Neuron (in vitro differentiated cells): ENCODE results near the gene IRF7.

Source experiments
- H2AFZ ChIP-seq: one replicate; pipeline ENCODE4 v1.6.1; 2013; ENCODE audit warnings: low read depth, mild to moderate bottlenecking, inconsistent platforms, low read length, moderate library complexity
- H3K27me3 ChIP-seq: one replicate; pipeline ENCODE4 v1.6.1; 2013; ENCODE audit warnings: low read length; ENCODE audit not compliant: insufficient read depth
- H3K36me3 ChIP-seq: one replicate; pipeline ENCODE4 v1.6.1; 2013; ENCODE audit warnings: low read length; ENCODE audit not compliant: insufficient read depth
- H3K4me1 ChIP-seq: one replicate; pipeline ENCODE4 v1.6.1; 2013; ENCODE audit warnings: low read length; ENCODE audit not compliant: insufficient read depth
- H3K4me3 ChIP-seq: 2 replicates; pipeline ENCODE4 v1.5.1; 2013; ENCODE audit warnings: mild to moderate bottlenecking, low read length, moderate library complexity
- H3K9me3 ChIP-seq: one replicate; pipeline ENCODE4 v1.6.1; 2013; ENCODE audit warnings: low read length

Gene IRF7

GRCh38 chr11:613369-613968 is 2.3 kb downstream of the IRF7 start:
- Histone ChIP-seq H3K9me3 (no peaks in the 10 kb centered on the region), H3K36me3 (peaks cover 55% of the 10 kb centered on the region), H3K4me3 (no peak overlapping the region), H3K4me1 (peaks cover 11% of the 10 kb centered on the region), H3K27me3 (no peaks in the 10 kb centered on the region), H2AFZ (no peak overlapping the region)

GRCh38 chr11:612961-613300 is 2.8 kb downstream of the IRF7 start:
- Histone ChIP-seq H3K4me1 (peaks cover 11% of the 10 kb centered on the region), H3K36me3 (peaks cover 56% of the 10 kb centered on the region), H3K27me3 (no peaks in the 10 kb centered on the region), H3K4me3 (no peak overlapping the region), H2AFZ (no peak overlapping the region), H3K9me3 (no peaks in the 10 kb centered on the region)

GRCh38 chr11:612201-612960 is 3.4 kb downstream of the IRF7 start:
- H2AFZ ChIP-seq = no peak overlapping the region
- H3K9me3 ChIP-seq = no peaks in the 10 kb centered on the region
- no peak overlapping the region for H3K4me3 ChIP-seq
- H3K27me3 ChIP-seq = no peaks in the 10 kb centered on the region
- H3K4me1 ChIP-seq = peaks cover 11% of the 10 kb centered on the region
- H3K36me3 ChIP-seq = peaks cover 59% of the 10 kb centered on the region

- Histone ChIP-seq H2AFZ (no peak overlapping the region), H3K27me3 (no peaks in the 10 kb centered on the region), H3K9me3 (no peaks in the 10 kb centered on the region), H3K4me1 (peaks cover 11% of the 10 kb centered on the region), H3K4me3 (no peak overlapping the region), H3K36me3 (peaks cover 69% of the 10 kb centered on the region)
Measured at GRCh38 chr11:611001-611996, 4.5 kb downstream of the IRF7 start.

- Histone ChIP-seq H3K9me3 (no peaks in the 10 kb centered on the region), H2AFZ (no peak overlapping the region), H3K27me3 (no peaks in the 10 kb centered on the region), H3K4me1 (peaks cover 5% of the 10 kb centered on the region), H3K36me3 (peaks cover 80% of the 10 kb centered on the region), H3K4me3 (no peak overlapping the region)
Measured at GRCh38 chr11:610146-610801, 5.5 kb downstream of the IRF7 start.

- no peak overlapping the region for H3K4me3 ChIP-seq
- peaks cover 2% of the 10 kb centered on the region for H3K4me1 ChIP-seq
- no peak overlapping the region for H2AFZ ChIP-seq
- peaks cover 88% of the 10 kb centered on the region for H3K36me3 ChIP-seq
- H3K27me3 ChIP-seq = no peaks in the 10 kb centered on the region
- no peaks in the 10 kb centered on the region for H3K9me3 ChIP-seq
Measured at GRCh38 chr11:609341-609811, 6.4 kb downstream of the IRF7 start.

- Histone ChIP-seq H3K27me3 (no peaks in the 10 kb centered on the region), H3K36me3 (peaks cover 94% of the 10 kb centered on the region), H2AFZ (no peak overlapping the region), H3K4me3 (no peak overlapping the region), H3K4me1 (peaks cover 2% of the 10 kb centered on the region), H3K9me3 (no peaks in the 10 kb centered on the region)
Measured at GRCh38 chr11:608791-609251, 6.9 kb downstream of the IRF7 start.

- Histone ChIP-seq H3K4me3 (no peak overlapping the region), H3K36me3 (peaks cover 96% of the 10 kb centered on the region), H3K27me3 (no peaks in the 10 kb centered on the region), H3K9me3 (no peaks in the 10 kb centered on the region), H2AFZ (no peak overlapping the region), H3K4me1 (no peaks in the 10 kb centered on the region)
Measured at GRCh38 chr11:607971-608659, 7.6 kb downstream of the IRF7 start.

GRCh38 chr11:607020-607780 is 8.6 kb downstream of the IRF7 start:
- no peaks in the 10 kb centered on the region for H3K9me3 ChIP-seq
- no peaks in the 10 kb centered on the region for H3K4me1 ChIP-seq
- no peak overlapping the region for H2AFZ ChIP-seq
- no peak overlapping the region for H3K4me3 ChIP-seq
- peaks cover 95% of the 10 kb centered on the region for H3K36me3 ChIP-seq
- no peaks in the 10 kb centered on the region for H3K27me3 ChIP-seq

GRCh38 chr11:606245-606644 is 9.5 kb downstream of the IRF7 start:
- no peak overlapping the region for H3K4me3 ChIP-seq

GRCh38 chr11:605286-606129 is 10.2 kb downstream of the IRF7 start:
- Histone ChIP-seq H3K4me1 (no peaks in the 10 kb centered on the region), H3K4me3 (no peak overlapping the region), H2AFZ (no peak overlapping the region), H3K36me3 (peaks cover 92% of the 10 kb centered on the region), H3K27me3 (no peaks in the 10 kb centered on the region), H3K9me3 (no peaks in the 10 kb centered on the region)

More at GRCh38 chr11:606245-606644, 9.5 kb downstream of the IRF7 start:
- Histone ChIP-seq H3K27me3 (no peaks in the 10 kb centered on the region), H3K9me3 (no peaks in the 10 kb centered on the region), H2AFZ (no peak overlapping the region), H3K36me3 (peaks cover 95% of the 10 kb centered on the region), H3K4me1 (no peaks in the 10 kb centered on the region)
